ENCODE results near the gene RANBP17. TPM values are rescaled to one million over a fixed set of nuclear protein-coding genes. Genes with fewer than 3 reads are reported as not detected.

RANBP17 gene
- polyA plus RNA-seq, 3 donors: 8.8 to 16.9 (median 15.7) TPM

- no peak for DNase-seq
Observed at GRCh38 chr5:171316258-171317121, 454.7 kb downstream of the RANBP17 start.

DNA sequence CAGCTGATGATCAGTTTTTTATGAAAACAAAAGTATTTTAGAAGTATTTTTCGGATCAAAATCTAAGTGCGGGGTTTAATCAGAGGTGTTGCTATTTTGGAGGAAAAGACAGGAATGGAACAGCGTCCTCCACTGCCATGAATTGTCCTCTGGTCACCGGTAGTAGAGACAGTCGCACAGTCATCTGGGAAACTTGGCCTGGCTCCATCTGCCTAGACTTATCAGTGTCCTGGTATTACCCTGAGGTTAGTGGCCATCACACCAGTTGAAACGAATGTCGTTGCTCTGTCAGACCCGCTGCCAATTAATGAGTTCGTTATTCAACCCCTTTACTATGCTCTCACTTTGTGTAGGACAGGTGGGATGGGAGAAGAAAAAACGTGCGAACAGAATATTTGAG lies 455.4 kb downstream of the RANBP17 start:
- no peak for DNase-seq

GRCh38 chr5:171318026-171318425 lies 456.2 kb downstream of the RANBP17 start:
- DNase-seq: no peak

- no peak for DNase-seq
Observed at GRCh38 chr5:171321447-171321846, 459.6 kb downstream of the RANBP17 start.

DNA sequence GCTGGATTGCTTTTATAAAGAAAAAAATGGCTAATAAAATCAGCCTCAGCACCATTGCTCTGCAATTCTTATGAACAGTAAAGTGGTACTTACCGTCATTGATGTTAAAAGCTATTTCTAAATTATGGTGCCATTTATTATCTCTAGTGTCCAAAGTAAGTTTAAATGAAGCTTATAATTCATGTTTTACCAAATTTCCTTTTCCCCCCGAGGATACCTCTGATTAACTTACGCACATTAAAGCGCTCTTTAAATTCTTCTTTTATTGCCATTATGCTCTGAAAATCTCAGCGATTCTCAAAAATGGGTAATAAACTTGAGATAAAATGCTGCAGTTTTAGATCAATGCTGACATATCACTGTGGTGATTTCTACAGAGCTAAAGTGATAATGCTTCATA lies 460.7 kb downstream of the RANBP17 start:
- DNase-seq: no peak

DNA sequence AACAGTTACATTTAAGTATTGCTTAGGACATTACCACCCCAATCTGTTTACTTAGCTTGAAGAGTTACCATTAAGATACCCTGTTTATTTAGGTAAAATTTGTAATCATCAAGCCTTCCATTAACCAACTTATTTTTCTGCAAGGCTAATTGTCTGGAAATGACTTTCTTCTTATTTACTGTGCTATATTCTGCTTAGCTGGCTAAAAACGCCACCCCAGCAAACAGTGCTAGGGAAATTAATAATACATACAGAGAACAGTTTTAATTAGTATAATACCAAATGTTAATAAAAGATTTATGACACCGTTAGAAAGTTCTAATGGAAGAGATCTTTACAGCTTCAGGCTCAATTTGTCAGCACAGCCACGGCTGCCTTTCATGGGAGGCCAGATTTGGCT lies 461.2 kb downstream of the RANBP17 start:
- DNase-seq: no peak

- DNase-seq: no peak
Observed at GRCh38 chr5:171323806-171324632, 462.2 kb downstream of the RANBP17 start.

DNA sequence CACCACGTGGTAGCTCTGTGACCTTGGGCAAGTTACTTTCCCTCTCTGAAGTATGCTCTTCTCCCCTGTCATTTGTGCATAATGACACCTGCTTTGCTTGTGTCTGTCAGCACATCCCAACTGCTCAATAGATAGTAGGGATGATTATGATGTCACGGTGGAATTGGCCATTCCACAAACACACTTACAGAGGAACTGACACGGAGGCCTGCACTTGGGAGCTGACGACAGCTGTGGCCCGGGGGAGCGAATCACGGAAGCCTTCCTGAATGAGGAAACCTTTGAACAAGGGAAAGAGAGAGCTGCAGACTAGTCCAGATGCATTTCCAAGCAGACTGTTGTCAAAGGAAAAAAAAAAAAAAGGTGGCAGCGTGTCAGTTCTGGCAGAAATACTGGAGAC lies 468.2 kb downstream of the RANBP17 start:
- no peak for DNase-seq

- no peak for DNase-seq
Observed at GRCh38 chr5:171335616-171336015, 473.8 kb downstream of the RANBP17 start.

GRCh38 chr5:171336521-171337209 lies 474.8 kb downstream of the RANBP17 start:
- DNase-seq: no peak

DNA sequence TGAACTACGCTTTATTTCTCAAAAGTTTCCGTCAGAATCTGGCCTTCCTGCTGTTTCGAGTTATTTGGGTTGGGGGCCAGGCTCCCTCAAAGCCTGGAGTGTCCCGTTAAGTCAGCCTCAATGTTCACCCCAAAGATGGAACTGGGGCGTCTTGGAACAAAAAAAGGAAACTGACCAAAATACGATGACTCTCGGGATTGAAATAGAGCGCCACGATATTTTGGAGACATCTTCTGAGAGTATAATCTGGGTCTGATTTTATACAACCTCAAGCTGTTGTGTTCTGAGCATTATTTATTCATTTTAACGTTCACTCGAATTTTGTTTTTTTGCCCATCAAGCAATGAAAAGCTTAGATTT lies 475.4 kb downstream of the RANBP17 start:
- DNase-seq: no peak

DNA sequence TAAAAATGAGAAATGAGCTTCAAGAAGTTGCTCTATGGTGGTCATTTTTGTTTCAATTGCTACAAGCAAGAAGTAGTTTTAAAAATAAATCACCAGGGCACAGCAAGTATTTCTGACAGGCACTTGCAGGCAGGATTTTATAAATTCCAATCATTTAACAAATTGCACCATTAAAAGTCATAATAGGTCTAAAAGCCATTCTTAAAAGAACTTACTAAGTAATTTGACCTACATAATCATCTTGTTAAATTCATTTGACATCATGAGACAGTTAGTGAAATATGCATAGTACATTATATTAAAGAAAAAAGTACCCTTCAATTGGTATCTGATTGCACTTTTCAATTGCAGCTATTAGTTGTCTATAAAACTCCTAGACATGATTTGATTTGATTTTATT lies 478.2 kb downstream of the RANBP17 start:
- DNase-seq: no peak

DNA sequence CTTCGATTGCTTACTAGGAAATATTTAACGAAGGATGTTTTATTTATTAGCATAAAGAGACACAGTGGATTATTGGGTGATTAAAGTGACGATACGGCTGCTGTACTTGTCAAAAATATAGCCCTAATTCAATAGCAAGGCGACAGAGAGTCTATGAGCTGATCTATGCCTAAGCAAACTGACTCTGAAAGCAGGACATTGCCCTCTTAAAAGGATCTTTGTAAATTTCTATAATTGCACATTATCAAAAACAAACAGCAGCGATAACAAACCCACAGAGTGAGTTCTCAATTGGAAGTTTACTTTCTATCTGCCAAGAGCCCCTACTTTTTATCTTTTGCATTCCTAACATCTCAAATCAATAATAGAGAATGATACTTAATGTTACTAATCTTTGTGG lies 478.7 kb downstream of the RANBP17 start:
- no peak for DNase-seq

DNA sequence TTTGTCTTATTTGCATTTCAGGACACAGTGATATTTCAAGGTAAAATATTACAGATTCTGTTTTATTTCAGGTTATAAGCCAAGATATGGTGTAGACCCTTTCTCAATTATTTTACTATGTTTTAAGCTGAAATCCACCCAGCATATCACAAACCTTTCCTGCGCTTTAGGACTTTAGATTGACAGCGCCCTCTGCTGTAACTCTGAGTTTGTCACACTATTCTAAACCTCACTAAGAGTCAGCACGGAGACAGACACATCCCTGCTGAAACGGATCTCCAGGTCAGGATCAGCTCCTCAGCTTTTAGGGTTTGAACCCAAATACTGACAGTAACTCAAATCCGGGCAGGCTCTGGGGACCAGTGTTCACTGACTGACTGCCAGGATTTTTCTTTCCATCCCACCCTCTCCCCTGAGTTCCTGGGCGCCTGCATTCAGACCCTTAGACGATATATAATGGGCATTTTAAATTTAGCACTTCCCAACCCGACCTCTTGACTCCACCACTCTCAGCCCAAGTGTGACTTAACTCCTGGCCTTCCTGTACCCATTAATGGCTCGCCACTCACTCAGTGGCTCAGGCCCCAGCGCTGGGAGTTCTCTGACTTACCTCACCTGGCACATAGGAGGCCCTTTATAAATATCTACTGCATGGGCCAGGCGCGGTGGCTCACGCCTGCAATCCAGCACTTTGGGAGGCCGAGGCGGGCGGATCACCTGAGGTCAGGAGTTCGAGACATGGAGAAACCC lies 480.7 kb downstream of the RANBP17 start:
- peak; percentile 48 for DNase-seq

DNA sequence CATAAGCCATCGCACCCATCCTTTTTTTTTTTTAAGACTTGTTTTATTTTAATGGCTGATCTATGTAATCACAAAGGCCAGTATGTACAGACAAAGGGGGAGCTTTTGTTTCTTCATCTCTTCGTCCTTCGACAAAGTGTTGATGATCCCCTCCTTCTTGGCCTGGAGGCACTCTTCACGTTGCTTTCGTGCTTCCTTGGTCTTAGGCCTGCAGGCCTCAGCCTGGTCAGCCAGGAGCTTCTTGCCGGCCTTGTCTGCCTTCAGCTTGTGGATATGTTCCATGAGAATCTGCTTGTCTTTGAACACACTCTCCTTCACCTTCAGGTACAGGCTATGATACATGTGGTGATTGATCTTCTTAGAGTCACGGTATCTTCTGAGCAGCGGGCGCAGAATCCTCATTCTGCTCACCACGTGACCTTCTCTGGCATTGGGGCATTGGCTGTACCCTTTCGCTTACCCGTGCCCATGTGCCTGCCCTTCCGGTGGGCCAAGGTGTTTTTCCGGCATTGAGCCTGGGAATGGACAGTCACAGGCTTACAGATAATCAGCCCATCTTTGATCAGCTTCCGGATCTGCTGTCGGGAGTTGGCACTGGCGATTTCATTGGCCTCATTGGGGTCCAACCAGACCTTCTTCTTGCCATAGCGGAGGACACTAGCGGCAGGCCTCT lies 483.3 kb downstream of the RANBP17 start:
- no peak for DNase-seq

Other genes with a start within 250 kb of the RANBP17 start
- gene GABRP, start 78.3 kb upstream of the RANBP17 start, polyA plus RNA-seq (ENCODE audit: insufficient read length in 3 of 3): 1 to 10 TPM; 2.2 to 2.4 (median 2.4) TPM